Epidermal melanocyte (primary cell): ENCODE data around the gene DNASE1L3.
"Not testable (repeated sequence)": the region's sequence is repeated elsewhere in the genome, so short reads cannot be mapped to it uniquely, and the experiment has no call there.

Experiments
- DNase-seq: peaks from one replicate; pipeline ENCODE4 v3.0.0; 2011; ENCODE audit warnings: low spot score; ENCODE audit not compliant: insufficient read length

Gene DNASE1L3

GRCh38 chr3:58201451-58201850 is 9.3 kb downstream of the DNASE1L3 start:
- not testable (repeated sequence) for DNase-seq

- no peak for DNase-seq
These were observed 9.9 kb downstream of the DNASE1L3 start for GRCh38 chr3:58200846-58201355.

- no peak for DNase-seq
These were observed 10.6 kb downstream of the DNASE1L3 start for GRCh38 chr3:58200121-58200709.

- no peak for DNase-seq
These were observed 12.0 kb downstream of the DNASE1L3 start for GRCh38 chr3:58198804-58199203.

DNA sequence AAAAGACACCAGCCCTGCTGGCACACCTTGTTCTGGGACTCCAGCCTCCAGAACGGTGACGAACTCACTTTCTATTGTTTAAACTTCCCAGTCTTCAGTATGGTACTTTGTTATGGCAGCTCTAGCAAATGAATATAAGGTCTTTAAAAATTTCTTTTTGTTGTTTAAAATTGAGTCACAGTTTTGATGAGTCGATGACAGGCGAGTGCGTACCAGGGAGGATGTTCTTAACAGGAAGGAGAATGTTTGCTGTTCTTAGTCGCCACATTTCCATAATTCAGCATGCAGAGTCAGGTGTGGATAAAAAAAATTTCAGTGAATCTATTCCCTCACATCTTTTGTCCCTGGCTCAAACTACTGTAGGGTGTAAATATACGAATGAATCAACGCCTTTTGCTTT is 12.4 kb downstream of the DNASE1L3 start:
- DNase-seq, result no peak

GRCh38 chr3:58197588-58197987 is 13.2 kb downstream of the DNASE1L3 start:
- no peak for DNase-seq

- DNase-seq, result no peak
These were observed 16.9 kb downstream of the DNASE1L3 start for GRCh38 chr3:58193682-58194407.

- DNase-seq, result no peak
These were observed 18.7 kb downstream of the DNASE1L3 start for GRCh38 chr3:58192069-58192468.

GRCh38 chr3:58191361-58191991 is 19.3 kb downstream of the DNASE1L3 start:
- no peak for DNase-seq

GRCh38 chr3:58190882-58191281 is 19.9 kb downstream of the DNASE1L3 start:
- DNase-seq, result no peak

DNA sequence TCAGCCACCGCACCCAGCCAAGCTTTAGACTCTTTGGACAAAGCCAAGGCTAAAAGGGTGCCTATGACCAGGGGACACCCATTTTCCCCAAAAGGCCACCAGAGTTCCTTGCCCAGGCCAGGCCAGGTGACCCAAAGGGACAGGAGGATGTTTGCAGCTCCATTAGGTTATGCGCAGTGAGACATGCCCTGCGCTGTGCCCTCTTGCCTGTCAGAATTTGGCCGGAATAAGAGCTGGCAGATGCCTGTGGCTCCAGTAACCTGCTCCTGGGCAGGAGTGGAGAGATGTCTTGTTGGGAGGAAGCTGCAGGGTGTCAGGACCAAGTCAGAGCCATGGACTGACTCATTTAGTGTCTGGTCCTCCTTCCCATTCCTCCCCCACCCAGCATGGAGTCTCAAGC is 20.5 kb downstream of the DNASE1L3 start:
- DNase-seq, result no peak

DNA sequence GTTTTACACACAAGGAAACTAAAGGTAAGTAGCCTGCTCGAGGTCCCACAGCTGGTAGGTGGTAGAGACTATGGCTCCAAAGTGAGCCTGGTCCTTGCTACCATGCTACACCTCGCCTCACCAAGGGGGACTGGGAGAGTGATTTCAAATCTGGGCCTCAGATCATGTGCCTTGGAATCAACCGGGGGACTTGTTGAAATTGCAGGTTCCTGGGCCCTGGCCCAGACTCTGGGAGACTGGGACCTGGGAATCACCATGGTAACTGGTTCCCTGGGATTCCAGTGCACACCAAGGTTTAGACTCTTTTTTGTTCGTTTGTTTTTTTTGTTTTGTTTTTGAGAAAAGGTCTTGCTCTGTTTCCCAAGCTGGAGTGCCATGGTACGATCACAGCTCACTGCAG is 21.1 kb downstream of the DNASE1L3 start:
- no peak for DNase-seq

DNA sequence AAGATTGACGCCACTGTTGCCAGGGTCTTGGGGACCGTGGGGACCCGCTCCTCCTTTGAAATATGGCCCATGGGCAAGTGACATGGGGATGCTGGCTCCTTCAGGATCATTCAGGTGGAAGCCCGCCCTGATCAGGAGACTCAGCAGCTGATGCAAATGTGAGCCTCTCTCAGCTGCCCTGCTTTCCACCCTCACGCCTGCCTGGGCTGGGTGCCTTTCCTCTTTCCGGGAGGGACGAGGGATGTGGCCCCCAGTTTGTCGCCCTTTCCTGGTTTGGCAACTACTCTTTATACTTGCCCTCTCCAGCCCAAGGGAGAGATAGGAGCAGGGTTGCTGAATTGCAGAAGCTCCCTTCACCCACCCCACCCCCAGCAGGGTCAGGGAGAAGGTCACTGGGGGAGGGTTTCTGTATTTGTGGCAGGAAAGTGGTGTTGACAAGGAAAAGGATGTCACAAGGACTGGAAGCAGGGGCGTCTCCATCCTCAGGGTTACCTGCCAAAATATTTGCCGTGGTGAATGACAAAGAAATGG is 21.8 kb downstream of the DNASE1L3 start:
- DNase-seq, result no peak

GRCh38 chr3:58188173-58188564 is 22.6 kb downstream of the DNASE1L3 start:
- no peak for DNase-seq

- no peak for DNase-seq
These were observed 25.8 kb downstream of the DNASE1L3 start for GRCh38 chr3:58184982-58185360.

- no peak for DNase-seq
These were observed 26.3 kb downstream of the DNASE1L3 start for GRCh38 chr3:58184309-58184981.

DNA sequence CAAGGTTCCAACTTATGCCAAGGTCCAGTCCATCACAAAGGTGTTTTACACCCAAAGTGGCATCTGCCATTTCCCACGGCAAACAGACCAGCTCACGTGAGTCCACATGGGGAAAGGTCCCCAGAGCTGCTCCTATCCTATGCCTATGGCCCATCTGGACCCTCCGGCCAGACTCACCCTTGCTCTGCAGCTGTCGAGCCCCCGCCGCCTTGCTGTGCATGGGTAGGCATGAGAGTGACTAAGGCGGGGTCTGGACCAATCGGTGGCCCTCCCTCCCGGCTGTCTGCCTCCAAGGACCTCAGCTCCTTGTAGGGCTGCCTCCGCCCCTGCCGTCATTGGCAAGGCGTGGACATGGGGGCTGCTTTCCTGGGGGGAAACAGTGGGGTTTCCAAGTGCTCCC is 26.9 kb downstream of the DNASE1L3 start:
- DNase-seq, result no peak

DNA sequence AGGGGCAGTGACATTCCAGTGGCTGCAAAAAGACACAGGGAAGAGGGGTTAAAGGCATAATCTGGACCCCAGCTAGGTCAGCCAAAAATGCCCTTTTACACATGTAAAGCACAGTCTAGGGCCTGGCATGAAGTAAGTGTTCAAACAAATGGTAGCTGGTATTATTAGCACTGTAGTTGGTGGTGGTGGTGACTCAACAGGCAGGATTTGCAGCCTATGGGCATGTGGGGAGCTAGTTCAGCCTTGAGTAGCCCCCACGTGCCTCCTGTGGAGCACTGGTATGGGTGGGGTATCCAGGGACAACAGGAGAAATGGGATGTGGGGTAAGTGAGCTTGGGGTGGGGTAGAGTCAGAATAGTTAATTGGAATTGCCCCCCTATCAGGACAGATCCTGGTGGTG is 27.6 kb downstream of the DNASE1L3 start:
- no peak for DNase-seq

GRCh38 chr3:58180940-58181587 is 29.7 kb downstream of the DNASE1L3 start:
- no peak for DNase-seq

- no peak for DNase-seq
These were observed 30.5 kb downstream of the DNASE1L3 start for GRCh38 chr3:58180099-58180880.
